NCI-H69 (cell line): Measurements from ENCODE around the gene COTL1.
A peak's percentile ranks its signal among the peaks of the same experiment; 100 is the strongest.

ENCODE experiments used
- DNase-seq: peaks from one replicate; lab custom pipeline; 2025; lab: John Stamatoyannopoulos, UW

COTL1 gene

GRCh38 chr16:84614073-84614459 is 3.8 kb downstream of the COTL1 start:
- no peak for DNase-seq

GRCh38 chr16:84613408-84614072 is 4.3 kb downstream of the COTL1 start:
- DNase-seq: no peak

GRCh38 chr16:84612686-84613085 is 5.2 kb downstream of the COTL1 start:
- DNase-seq: no peak

DNA sequence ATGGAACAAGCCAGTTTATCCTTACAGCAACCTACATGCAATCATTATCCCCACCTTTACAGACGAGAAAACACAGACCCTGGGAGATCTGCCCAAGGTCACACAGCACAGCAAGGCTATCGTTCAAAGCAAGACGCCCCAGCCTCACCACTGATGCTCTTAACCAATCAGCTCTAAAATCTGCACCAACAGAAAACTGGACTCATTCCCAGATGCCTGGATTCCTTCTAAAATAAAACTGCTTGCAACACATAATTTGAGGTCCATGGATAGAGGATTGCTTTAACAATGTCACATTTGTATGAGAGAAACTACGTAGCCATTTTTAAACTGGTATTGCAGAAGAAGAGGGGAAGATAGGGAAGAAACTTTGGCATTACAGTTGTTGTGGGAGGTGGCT is 6.8 kb downstream of the COTL1 start:
- DNase-seq: no peak

- no peak for DNase-seq
Observed at GRCh38 chr16:84610376-84610775, 7.5 kb downstream of the COTL1 start.

DNA sequence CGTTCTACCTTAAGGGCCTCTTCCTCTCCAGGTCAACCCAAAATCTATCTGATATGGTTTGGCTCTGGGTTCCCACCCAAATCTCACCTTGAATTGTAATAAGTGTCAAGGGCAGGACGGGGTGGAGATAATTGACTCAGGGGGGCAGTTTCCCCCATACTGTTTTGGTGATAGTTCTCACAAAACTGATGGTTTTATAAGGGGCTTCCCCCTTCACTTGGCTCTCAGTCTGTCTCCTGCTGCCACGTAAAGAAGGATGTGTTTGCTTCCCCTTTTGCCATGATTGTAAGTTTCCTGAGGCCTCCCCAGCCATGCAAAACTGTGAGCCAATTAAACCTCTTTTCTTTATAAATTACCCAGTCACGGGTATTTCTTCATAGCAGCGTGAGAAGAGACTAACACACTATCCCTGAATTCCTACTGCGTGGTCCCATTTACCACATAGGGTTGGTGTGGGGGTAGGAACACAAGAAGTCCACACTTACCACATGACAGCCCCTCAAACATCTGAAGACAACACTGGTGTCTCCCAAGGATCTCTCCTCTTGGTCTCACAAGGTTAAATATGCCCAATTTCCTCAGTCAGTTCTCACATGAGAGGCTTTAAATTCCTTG is 8.2 kb downstream of the COTL1 start:
- DNase-seq: no peak

GRCh38 chr16:84608282-84608681 is 9.6 kb downstream of the COTL1 start:
- DNase-seq: no peak

DNA sequence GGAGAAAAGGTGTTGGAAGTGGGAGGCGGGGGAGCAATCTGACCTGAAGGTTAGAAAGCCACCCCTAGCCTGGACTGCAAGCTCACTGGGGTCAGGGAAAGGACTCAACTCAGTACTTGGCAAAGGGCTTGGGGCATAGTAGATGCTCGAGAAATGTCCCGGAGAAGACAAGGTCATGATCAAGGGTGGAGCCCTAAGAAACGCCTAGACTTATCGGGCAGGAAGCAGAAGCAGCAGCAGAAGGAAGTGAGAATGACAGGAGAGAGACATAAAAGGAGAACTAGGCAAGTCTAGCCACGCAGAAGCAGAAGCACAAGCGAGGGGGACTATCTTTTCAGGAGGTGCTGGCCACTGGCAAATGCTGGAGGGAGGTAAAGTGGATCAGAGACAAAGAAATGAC is 10.2 kb downstream of the COTL1 start:
- no peak for DNase-seq

- no peak for DNase-seq
Observed at GRCh38 chr16:84607061-84607460, 10.8 kb downstream of the COTL1 start.

DNA sequence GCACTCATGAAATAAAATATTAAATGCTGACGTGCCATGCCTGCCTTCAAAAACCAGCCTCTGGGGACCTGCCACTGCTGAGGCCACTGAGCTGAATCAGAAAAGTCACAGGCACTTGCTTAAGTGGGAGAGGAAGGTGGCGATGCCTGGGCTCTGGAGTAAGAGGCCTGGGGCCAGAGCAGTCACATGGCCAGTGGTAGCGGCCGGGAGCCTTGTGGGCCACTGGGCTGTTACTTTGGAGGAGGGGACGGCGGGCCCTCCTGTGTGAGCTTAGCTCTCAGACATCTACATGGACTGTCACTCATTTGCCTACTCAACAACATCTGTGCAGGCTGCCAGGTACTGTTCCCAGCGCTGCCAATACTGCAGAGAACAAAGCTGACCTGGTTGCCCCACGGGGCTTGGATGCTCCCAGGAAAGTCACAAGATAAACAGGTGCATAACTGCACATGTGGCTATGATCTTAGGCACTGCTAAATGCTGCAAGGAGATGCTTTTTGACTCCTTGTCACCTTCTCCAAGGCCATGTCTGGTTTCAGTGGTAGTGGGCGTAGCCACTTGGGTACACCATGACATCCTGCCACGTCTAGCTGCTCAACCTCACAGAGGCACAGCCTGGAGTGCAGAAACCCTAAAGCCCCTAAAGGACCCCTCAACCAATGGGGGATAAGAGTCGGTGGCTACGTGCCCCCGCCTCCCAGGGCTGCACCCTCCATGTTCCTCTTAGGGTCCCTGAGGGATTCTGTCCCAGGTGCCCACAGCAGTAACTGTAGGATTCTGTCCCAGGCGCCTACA is 11.6 kb downstream of the COTL1 start:
- DNase-seq: no peak

DNA sequence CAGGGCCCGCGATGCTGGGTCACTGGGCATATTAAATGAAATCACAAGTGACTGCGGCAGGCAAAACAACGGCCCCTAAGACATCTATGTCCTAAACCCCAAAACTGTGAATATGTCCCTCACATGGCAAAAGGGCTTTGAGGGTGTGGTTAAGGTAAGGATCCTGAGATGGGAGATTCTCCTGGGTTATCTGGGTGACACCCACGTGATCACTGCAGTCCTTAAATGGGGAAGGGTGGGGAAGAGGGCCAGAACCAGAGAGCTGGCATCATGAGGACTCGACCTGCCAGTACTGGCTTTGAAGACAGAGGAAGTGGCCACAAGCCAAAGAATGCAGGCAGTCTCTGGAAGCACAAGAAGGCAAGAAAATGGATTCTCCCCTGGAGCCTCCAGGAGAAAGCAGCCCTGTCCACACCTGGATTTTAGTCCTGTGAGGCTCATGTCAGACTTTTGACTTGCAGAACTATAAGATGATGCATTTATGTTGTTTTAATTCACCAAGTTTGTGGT is 12.5 kb downstream of the COTL1 start:
- no peak for DNase-seq

DNA sequence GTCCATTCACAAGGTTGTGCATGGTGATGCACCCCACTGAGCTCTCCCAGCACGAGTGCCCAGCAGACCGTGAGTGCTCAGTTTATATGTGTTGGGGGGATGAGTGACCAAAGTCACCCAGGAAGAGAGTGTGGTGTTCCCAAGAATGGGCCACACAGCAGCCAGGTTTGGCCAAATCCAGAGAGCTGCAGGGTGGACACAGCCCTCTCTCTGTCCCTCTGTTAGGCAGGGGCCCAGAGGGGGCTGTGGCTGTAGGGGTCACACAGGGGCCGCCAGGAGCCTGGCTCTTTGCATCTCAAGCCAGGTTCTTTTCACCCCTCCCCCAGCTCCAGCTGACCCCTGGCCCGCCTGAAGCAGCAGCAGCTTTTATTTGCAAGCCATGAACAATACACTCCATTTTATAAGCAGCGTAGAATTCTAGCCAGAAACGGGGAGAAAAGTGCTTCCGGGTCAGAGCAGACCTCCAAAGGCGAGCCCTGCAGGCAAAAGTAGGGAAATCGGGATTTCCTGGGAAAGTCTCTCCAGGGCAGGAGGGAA is 13.3 kb downstream of the COTL1 start:
- DNase-seq: no peak

DNA sequence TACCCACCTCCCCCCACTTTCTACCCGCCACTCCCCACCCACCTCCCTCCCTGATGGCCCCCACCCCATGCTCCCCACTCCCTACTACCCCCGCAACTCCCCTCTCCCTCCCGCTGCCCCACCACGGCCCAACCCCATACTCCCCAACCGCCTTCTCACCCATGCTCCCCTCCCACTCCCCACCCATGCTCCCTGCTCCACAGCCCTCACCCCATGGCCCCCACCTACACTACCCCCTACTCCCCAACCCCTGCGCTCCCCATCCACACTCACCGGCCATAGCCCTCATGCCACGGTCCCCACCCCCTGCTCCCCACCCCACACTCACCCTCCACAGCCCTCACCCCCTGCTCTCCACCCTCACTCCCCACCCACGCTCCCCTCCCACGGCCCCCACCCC is 13.9 kb downstream of the COTL1 start:
- DNase-seq: no peak

DNA sequence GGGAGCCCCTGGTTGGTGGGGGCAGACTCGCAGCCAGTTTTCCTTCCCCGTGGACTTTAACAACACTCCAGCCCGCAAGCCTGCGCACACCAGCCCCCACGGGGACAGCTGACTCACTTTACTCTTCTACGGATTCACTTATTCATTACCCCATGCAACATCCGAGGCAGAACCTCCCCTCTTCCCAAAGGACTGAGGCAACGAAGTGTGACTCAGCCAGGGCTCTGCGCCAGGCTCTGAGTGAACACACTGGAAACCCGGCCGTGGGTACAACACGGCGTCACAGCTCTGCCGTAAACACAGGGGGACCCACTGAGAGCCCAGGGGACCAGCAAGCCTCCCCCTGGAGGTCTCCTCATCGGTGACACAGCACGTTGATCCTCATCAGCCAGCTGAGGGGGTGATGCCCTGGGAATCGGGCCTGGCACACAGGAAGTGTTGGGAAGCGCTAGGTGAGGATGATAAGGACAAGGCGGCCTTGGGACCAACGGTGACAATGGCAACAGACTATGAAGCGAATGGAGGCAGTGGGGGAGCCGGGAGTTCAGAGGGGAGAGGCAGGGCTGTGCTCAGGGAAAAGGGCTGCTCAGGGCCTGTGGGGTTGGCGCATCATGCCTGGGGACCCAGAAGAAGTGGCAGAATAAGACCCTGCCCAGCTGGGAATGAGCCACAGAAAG is 14.6 kb downstream of the COTL1 start:
- peak; percentile 45 for DNase-seq

- DNase-seq: peak; percentile 10
Observed at GRCh38 chr16:84600343-84601229, 17.3 kb downstream of the COTL1 start.

DNA sequence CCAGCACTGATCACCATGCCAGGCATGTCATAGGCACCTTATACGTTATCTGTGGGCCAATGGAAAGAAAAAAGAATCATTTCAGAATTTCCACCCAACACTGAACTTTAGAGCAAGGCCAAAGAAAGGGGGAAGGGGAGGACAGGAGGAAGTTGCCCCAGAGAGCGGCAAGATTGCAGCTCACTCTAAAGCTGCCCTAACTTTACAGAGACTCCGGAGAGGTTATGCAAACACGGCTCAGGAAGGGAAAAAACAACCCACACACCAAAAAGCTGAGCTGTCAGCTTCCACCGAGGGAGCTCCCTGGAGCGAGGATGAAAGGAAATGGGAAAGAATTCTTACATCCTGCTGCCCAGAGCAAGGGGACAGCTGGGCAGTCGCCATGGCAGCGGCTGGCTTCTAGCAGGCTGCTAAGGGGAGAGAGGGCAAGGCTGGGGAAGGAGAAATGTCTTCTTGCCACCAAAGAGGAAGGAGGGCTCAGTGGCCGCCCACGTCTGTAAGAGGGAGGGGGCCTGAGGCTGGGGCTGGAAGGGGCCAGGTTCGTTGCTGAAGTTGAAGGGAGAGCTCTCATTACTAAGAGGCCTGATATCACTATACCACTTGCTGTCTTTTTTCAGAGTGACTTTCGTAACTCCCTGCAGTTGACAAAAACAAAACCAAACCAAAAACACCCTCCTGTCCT is 18.2 kb downstream of the COTL1 start:
- peak; percentile 93 for DNase-seq

DNA sequence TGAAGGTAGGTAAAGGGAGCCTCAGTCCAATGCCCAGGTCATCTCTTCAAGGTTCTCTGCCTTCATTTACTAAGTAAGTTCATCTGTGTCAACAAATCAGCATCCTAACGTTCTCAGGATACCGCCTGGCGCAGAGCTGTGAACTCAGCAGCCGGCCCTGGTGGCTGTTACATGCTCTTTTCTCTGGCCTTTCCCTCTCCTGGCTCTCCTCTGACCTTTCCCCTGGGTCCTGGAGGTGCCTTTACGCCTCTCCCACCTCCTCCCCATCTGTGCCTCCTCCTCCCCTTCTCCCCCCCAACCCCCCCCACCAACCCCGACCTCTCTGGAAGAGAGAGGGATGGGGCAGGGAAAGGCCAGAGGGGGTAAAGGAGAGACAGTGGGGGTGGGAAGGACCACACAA is 19.5 kb downstream of the COTL1 start:
- no peak for DNase-seq

GRCh38 chr16:84597931-84598351 is 19.9 kb downstream of the COTL1 start:
- no peak for DNase-seq

GRCh38 chr16:84597528-84597896 is 20.4 kb downstream of the COTL1 start:
- no peak for DNase-seq

DNA sequence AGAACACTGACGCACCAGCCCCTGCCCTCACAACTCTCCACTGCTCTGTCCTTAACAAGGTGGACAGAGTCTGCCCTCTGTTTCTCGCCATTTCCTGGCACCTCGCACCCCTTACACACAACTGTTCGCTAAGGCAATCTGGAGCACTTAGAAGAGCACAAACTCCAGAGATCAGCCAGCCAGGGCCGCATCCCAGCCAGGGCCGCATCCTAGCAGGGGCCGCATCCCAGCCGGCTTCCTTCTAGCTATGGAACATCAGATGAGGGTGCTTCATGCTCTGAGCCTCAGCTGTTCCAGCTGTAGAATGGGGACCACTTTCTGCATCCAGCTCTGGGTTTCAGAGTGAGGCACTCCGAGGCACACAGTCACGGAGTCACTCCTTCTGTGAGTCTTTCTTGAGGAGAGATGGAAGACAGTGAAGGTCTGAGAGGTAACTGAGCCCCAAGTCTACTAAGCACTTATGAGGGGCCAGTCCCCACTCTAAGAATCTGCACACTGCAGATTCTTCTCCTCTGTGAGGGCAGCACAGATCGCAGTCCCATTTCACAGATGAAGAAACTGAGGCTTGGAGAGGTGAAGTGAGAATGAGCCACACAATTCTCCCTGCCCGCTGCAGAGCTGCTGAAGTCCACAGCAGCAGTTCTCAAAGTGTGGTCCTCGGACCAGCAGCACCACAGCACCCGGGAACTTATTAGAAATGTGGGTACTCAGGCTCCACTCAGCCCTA is 20.9 kb downstream of the COTL1 start:
- no peak for DNase-seq
